Measurements from ENCODE around the gene PDE10A. TPM values are rescaled to one million over a fixed set of nuclear protein-coding genes. Genes with fewer than 3 reads are reported as not detected.
"Not testable (repeated sequence)": the region's sequence is repeated elsewhere in the genome, so short reads cannot be mapped to it uniquely, and the experiment has no call there.

The PDE10A gene
- total RNA-seq, 1 donor from 2014 or later = 14.0 TPM

- no peak for DNase-seq
Observed at GRCh38 chr6:165468340-165469235, 194.5 kb downstream of the PDE10A start.

GRCh38 chr6:165463499-165463898, 199.5 kb downstream of the PDE10A start:
- DNase-seq = not testable (repeated sequence)

GRCh38 chr6:165459605-165460301, 203.3 kb downstream of the PDE10A start:
- DNase-seq = not testable (repeated sequence)

GRCh38 chr6:165458134-165458533, 204.9 kb downstream of the PDE10A start:
- no peak for DNase-seq

GRCh38 chr6:165456286-165456685, 206.8 kb downstream of the PDE10A start:
- DNase-seq = no peak

- no peak for DNase-seq
Observed at GRCh38 chr6:165455488-165455887, 207.6 kb downstream of the PDE10A start.

- DNase-seq = no peak
Observed at GRCh38 chr6:165453395-165453794, 209.6 kb downstream of the PDE10A start.

- DNase-seq = no peak
Observed at GRCh38 chr6:165451838-165452237, 211.2 kb downstream of the PDE10A start.

- no peak for DNase-seq
Observed at GRCh38 chr6:165448210-165448609, 214.8 kb downstream of the PDE10A start.

GRCh38 chr6:165447141-165447540, 215.9 kb downstream of the PDE10A start:
- DNase-seq = no peak

- no peak for DNase-seq
Observed at GRCh38 chr6:165446331-165446730, 216.7 kb downstream of the PDE10A start.

GRCh38 chr6:165443462-165443861, 219.6 kb downstream of the PDE10A start:
- DNase-seq = no peak

- DNase-seq = no peak
Observed at GRCh38 chr6:165441181-165441580, 221.9 kb downstream of the PDE10A start.

GRCh38 chr6:165439928-165440554, 223.0 kb downstream of the PDE10A start:
- DNase-seq = peak; percentile 79

- no peak for DNase-seq
Observed at GRCh38 chr6:165426892-165427291, 236.1 kb downstream of the PDE10A start.

- no peak for DNase-seq
Observed at GRCh38 chr6:165422192-165422591, 240.8 kb downstream of the PDE10A start.

GRCh38 chr6:165417278-165417865, 245.7 kb downstream of the PDE10A start:
- DNase-seq = no peak

GRCh38 chr6:165404697-165405096, 258.3 kb downstream of the PDE10A start:
- DNase-seq = no peak

GRCh38 chr6:165404296-165404695, 258.7 kb downstream of the PDE10A start:
- peak; percentile 11 for DNase-seq

- no peak for DNase-seq
Observed at GRCh38 chr6:165403006-165403595, 259.9 kb downstream of the PDE10A start.

- no peak for DNase-seq
Observed at GRCh38 chr6:165401092-165401491, 261.9 kb downstream of the PDE10A start.

GRCh38 chr6:165390475-165390874, 272.6 kb downstream of the PDE10A start:
- no peak for DNase-seq

Measured in tongue (tissue), 2 donors.